ENCODE measurements around the gene ARID1B.

ARID1B gene

GRCh38 chr6:156946370-156946936, 169.3 kb downstream of the ARID1B start:
- H3K4me1 ChIP-seq (ENCODE audit: insufficient read depth, low read length): peaks cover 58% of the 10 kb centered on the region
- no peaks in the 10 kb centered on the region for H3K9me3 ChIP-seq (ENCODE audit: control insufficient read depth, insufficient read depth, low read length)
- no peaks in the 10 kb centered on the region for H3K36me3 ChIP-seq (ENCODE audit: insufficient read depth, low read length)
- no peak overlapping the region for H3K9ac ChIP-seq (ENCODE audit: low read depth, low read length)

- Histone ChIP-seq H3K4me1 (ENCODE audit: insufficient read depth, low read length) (peaks cover 60% of the 10 kb centered on the region), H3K9me3 (ENCODE audit: control insufficient read depth, insufficient read depth, low read length) (no peaks in the 10 kb centered on the region), H3K36me3 (ENCODE audit: insufficient read depth, low read length) (no peaks in the 10 kb centered on the region), H3K9ac (ENCODE audit: low read depth, low read length) (no peak overlapping the region)
Observed at GRCh38 chr6:156948277-156948676, 171.1 kb downstream of the ARID1B start.

- Histone ChIP-seq H3K36me3 (ENCODE audit: insufficient read depth, low read length) (no peaks in the 10 kb centered on the region), H3K9me3 (ENCODE audit: control insufficient read depth, insufficient read depth, low read length) (no peaks in the 10 kb centered on the region), H3K4me1 (ENCODE audit: insufficient read depth, low read length) (peaks cover 60% of the 10 kb centered on the region), H3K9ac (ENCODE audit: low read depth, low read length) (no peak overlapping the region)
Observed at GRCh38 chr6:156948807-156949206, 171.6 kb downstream of the ARID1B start.

- Histone ChIP-seq H3K36me3 (ENCODE audit: insufficient read depth, low read length) (no peaks in the 10 kb centered on the region), H3K9me3 (ENCODE audit: control insufficient read depth, insufficient read depth, low read length) (no peaks in the 10 kb centered on the region), H3K4me1 (ENCODE audit: insufficient read depth, low read length) (peaks cover 55% of the 10 kb centered on the region), H3K9ac (ENCODE audit: low read depth, low read length) (no peak overlapping the region)
Observed at GRCh38 chr6:156949376-156949775, 172.2 kb downstream of the ARID1B start.

GRCh38 chr6:156950084-156950483, 172.9 kb downstream of the ARID1B start:
- peaks cover 52% of the 10 kb centered on the region for H3K4me1 ChIP-seq (ENCODE audit: insufficient read depth, low read length)
- H3K9ac ChIP-seq (ENCODE audit: low read depth, low read length): no peak overlapping the region
- H3K36me3 ChIP-seq (ENCODE audit: insufficient read depth, low read length): no peaks in the 10 kb centered on the region
- no peaks in the 10 kb centered on the region for H3K9me3 ChIP-seq (ENCODE audit: control insufficient read depth, insufficient read depth, low read length)

GRCh38 chr6:156950531-156950930, 173.4 kb downstream of the ARID1B start:
- no peaks in the 10 kb centered on the region for H3K9me3 ChIP-seq (ENCODE audit: control insufficient read depth, insufficient read depth, low read length)
- no peaks in the 10 kb centered on the region for H3K36me3 ChIP-seq (ENCODE audit: insufficient read depth, low read length)
- peaks cover 48% of the 10 kb centered on the region for H3K4me1 ChIP-seq (ENCODE audit: insufficient read depth, low read length)
- no peak overlapping the region for H3K9ac ChIP-seq (ENCODE audit: low read depth, low read length)

GRCh38 chr6:156952401-156952800, 175.2 kb downstream of the ARID1B start:
- Histone ChIP-seq H3K9ac (ENCODE audit: low read depth, low read length) (no peak overlapping the region), H3K4me1 (ENCODE audit: insufficient read depth, low read length) (peaks cover 36% of the 10 kb centered on the region), H3K9me3 (ENCODE audit: control insufficient read depth, insufficient read depth, low read length) (no peaks in the 10 kb centered on the region), H3K36me3 (ENCODE audit: insufficient read depth, low read length) (no peaks in the 10 kb centered on the region)

GRCh38 chr6:156953127-156953478, 175.9 kb downstream of the ARID1B start:
- no peaks in the 10 kb centered on the region for H3K9me3 ChIP-seq (ENCODE audit: control insufficient read depth, insufficient read depth, low read length)

GRCh38 chr6:156953479-156954146, 176.4 kb downstream of the ARID1B start:
- H3K4me1 ChIP-seq (ENCODE audit: insufficient read depth, low read length): peaks cover 29% of the 10 kb centered on the region
- no peak overlapping the region for H3K9ac ChIP-seq (ENCODE audit: low read depth, low read length)
- H3K36me3 ChIP-seq (ENCODE audit: insufficient read depth, low read length): no peaks in the 10 kb centered on the region
- H3K9me3 ChIP-seq (ENCODE audit: control insufficient read depth, insufficient read depth, low read length): no peaks in the 10 kb centered on the region

More at GRCh38 chr6:156953127-156953478, 175.9 kb downstream of the ARID1B start:
- Histone ChIP-seq H3K4me1 (ENCODE audit: insufficient read depth, low read length) (peaks cover 32% of the 10 kb centered on the region), H3K9ac (ENCODE audit: low read depth, low read length) (no peak overlapping the region), H3K36me3 (ENCODE audit: insufficient read depth, low read length) (no peaks in the 10 kb centered on the region)

GRCh38 chr6:156954191-156954590, 177.0 kb downstream of the ARID1B start:
- Histone ChIP-seq H3K36me3 (ENCODE audit: insufficient read depth, low read length) (no peaks in the 10 kb centered on the region), H3K4me1 (ENCODE audit: insufficient read depth, low read length) (peaks cover 24% of the 10 kb centered on the region), H3K9me3 (ENCODE audit: control insufficient read depth, insufficient read depth, low read length) (no peaks in the 10 kb centered on the region), H3K9ac (ENCODE audit: low read depth, low read length) (no peak overlapping the region)

GRCh38 chr6:156954816-156955215, 177.6 kb downstream of the ARID1B start:
- Histone ChIP-seq H3K36me3 (ENCODE audit: insufficient read depth, low read length) (no peaks in the 10 kb centered on the region), H3K9ac (ENCODE audit: low read depth, low read length) (no peak overlapping the region), H3K4me1 (ENCODE audit: insufficient read depth, low read length) (peaks cover 17% of the 10 kb centered on the region), H3K9me3 (ENCODE audit: control insufficient read depth, insufficient read depth, low read length) (no peaks in the 10 kb centered on the region)

- H3K36me3 ChIP-seq (ENCODE audit: insufficient read depth, low read length): no peaks in the 10 kb centered on the region
- no peaks in the 10 kb centered on the region for H3K9me3 ChIP-seq (ENCODE audit: control insufficient read depth, insufficient read depth, low read length)
- no peak overlapping the region for H3K9ac ChIP-seq (ENCODE audit: low read depth, low read length)
- H3K4me1 ChIP-seq (ENCODE audit: insufficient read depth, low read length): peaks cover 17% of the 10 kb centered on the region
Observed at GRCh38 chr6:156955494-156956183, 178.5 kb downstream of the ARID1B start.

GRCh38 chr6:156956286-156956685, 179.1 kb downstream of the ARID1B start:
- H3K9me3 ChIP-seq (ENCODE audit: control insufficient read depth, insufficient read depth, low read length): no peaks in the 10 kb centered on the region
- no peak overlapping the region for H3K9ac ChIP-seq (ENCODE audit: low read depth, low read length)
- no peaks in the 10 kb centered on the region for H3K36me3 ChIP-seq (ENCODE audit: insufficient read depth, low read length)
- H3K4me1 ChIP-seq (ENCODE audit: insufficient read depth, low read length): peaks cover 17% of the 10 kb centered on the region

GRCh38 chr6:156957931-156958547, 180.9 kb downstream of the ARID1B start:
- peaks cover 8% of the 10 kb centered on the region for H3K4me1 ChIP-seq (ENCODE audit: insufficient read depth, low read length)
- no peaks in the 10 kb centered on the region for H3K9me3 ChIP-seq (ENCODE audit: control insufficient read depth, insufficient read depth, low read length)
- no peak overlapping the region for H3K9ac ChIP-seq (ENCODE audit: low read depth, low read length)
- no peaks in the 10 kb centered on the region for H3K36me3 ChIP-seq (ENCODE audit: insufficient read depth, low read length)

- no peaks in the 10 kb centered on the region for H3K9me3 ChIP-seq (ENCODE audit: control insufficient read depth, insufficient read depth, low read length)
- no peaks in the 10 kb centered on the region for H3K36me3 ChIP-seq (ENCODE audit: insufficient read depth, low read length)
- H3K4me1 ChIP-seq (ENCODE audit: insufficient read depth, low read length): peaks cover 17% of the 10 kb centered on the region
- H3K9ac ChIP-seq (ENCODE audit: low read depth, low read length): no peak overlapping the region
Observed at GRCh38 chr6:156960525-156960924, 183.3 kb downstream of the ARID1B start.
